EL (cell line): ENCODE data around the gene CACNA1C.

Experiments used
- DNase-seq: peaks from one replicate; pipeline ENCODE4 v3.0.0-alpha.2; 2016

CACNA1C gene

GRCh38 chr12:2574355-2574935 lies 521.7 kb downstream of the CACNA1C start:
- DNase-seq: no peak

GRCh38 chr12:2575245-2575644 lies 522.5 kb downstream of the CACNA1C start:
- no peak for DNase-seq

GRCh38 chr12:2578211-2578610 lies 525.4 kb downstream of the CACNA1C start:
- DNase-seq: no peak

GRCh38 chr12:2578772-2579171 lies 526.0 kb downstream of the CACNA1C start:
- no peak for DNase-seq

GRCh38 chr12:2580821-2581220 lies 528.0 kb downstream of the CACNA1C start:
- peak; percentile 11 for DNase-seq

GRCh38 chr12:2581293-2582045 lies 528.7 kb downstream of the CACNA1C start:
- no peak for DNase-seq

- peak; percentile 14 for DNase-seq
These were observed 529.8 kb downstream of the CACNA1C start for GRCh38 chr12:2582631-2583030.

GRCh38 chr12:2583091-2583497 lies 530.3 kb downstream of the CACNA1C start:
- DNase-seq: peak; percentile 63

- no peak for DNase-seq
These were observed 531.0 kb downstream of the CACNA1C start for GRCh38 chr12:2583642-2584401.

GRCh38 chr12:2586156-2587038 lies 533.6 kb downstream of the CACNA1C start:
- no peak for DNase-seq

- DNase-seq: no peak
These were observed 535.6 kb downstream of the CACNA1C start for GRCh38 chr12:2588345-2588744.

- DNase-seq: no peak
These were observed 536.6 kb downstream of the CACNA1C start for GRCh38 chr12:2589381-2589780.

GRCh38 chr12:2593045-2593444 lies 540.3 kb downstream of the CACNA1C start:
- no peak for DNase-seq

GRCh38 chr12:2596441-2596840 lies 543.7 kb downstream of the CACNA1C start:
- no peak for DNase-seq

- no peak for DNase-seq
These were observed 552.5 kb downstream of the CACNA1C start for GRCh38 chr12:2605301-2605700.

- DNase-seq: no peak
These were observed 553.6 kb downstream of the CACNA1C start for GRCh38 chr12:2606186-2606910.

GRCh38 chr12:2607881-2608607 lies 555.3 kb downstream of the CACNA1C start:
- no peak for DNase-seq

- no peak for DNase-seq
These were observed 555.8 kb downstream of the CACNA1C start for GRCh38 chr12:2608608-2608945.

- no peak for DNase-seq
These were observed 556.2 kb downstream of the CACNA1C start for GRCh38 chr12:2609020-2609419.

GRCh38 chr12:2610358-2610757 lies 557.6 kb downstream of the CACNA1C start:
- no peak for DNase-seq

GRCh38 chr12:2613326-2614073 lies 560.7 kb downstream of the CACNA1C start:
- peak; percentile 96 for DNase-seq
